Measurements from ENCODE around the gene DNAI4. TPM values are rescaled to one million over a fixed set of nuclear protein-coding genes. Genes with fewer than 3 reads are reported as not detected.

DNAI4 gene
- total RNA-seq, 4 donors from 2014 or later: 4.9 to 6.2 (median 5.5) TPM

GRCh38 chr1:66951513-66951912 is 26.9 kb upstream of the DNAI4 start:
- no peak overlapping the region for H3K27ac ChIP-seq (replicated peaks in 1 of 4)
- no peak overlapping the region for H3K4me3 ChIP-seq
- no peak for DNase-seq (ENCODE audit: extremely low spot score)
- TF ChIP-seq CTCF (IDR thresholded peaks at IDR 0.05): no peak
- TF ChIP-seq POLR2AphosphoS5 (IDR thresholded peaks at IDR 0.05): no peak
- no peak for TF ChIP-seq EP300 (IDR thresholded peaks at IDR 0.05)
- no peak for TF ChIP-seq POLR2A (IDR thresholded peaks at IDR 0.05; ENCODE audit: low read depth)
- no peaks in the 10 kb centered on the region for H3K27me3 ChIP-seq
- no peaks in the 10 kb centered on the region for H3K9me3 ChIP-seq
- peaks cover 7 to 26% (median 19%) of the 10 kb centered on the region in 4 donors for H3K4me1 ChIP-seq
- H3K36me3 ChIP-seq: peaks cover 14 to 74% (median 46%) of the 10 kb centered on the region in 4 donors
- intact Hi-C loops (cut with DNase I): no loop called here
- 97% methylated on average over 6 of the region's 6 CpGs for WGBS

GRCh38 chr1:66947267-66947666 is 22.6 kb upstream of the DNAI4 start:
- no peak for DNase-seq (ENCODE audit: extremely low spot score)
- Histone ChIP-seq H3K27me3 (no peaks in the 10 kb centered on the region), H3K9me3 (no peaks in the 10 kb centered on the region), H3K4me1 (peaks cover 18 to 53% (median 51%) of the 10 kb centered on the region in 4 donors), H3K27ac (replicated peaks in 1 of 4) (no peak overlapping the region), H3K36me3 (peaks cover 11 to 60% (median 34%) of the 10 kb centered on the region in 4 donors), H3K4me3 (no peak overlapping the region)
- intact Hi-C loops (cut with DNase I): no loop called here
- TF ChIP-seq POLR2A (IDR thresholded peaks at IDR 0.05; ENCODE audit: low read depth): no peak
- WGBS: 86% methylated on average over 1 of the region's 1 CpG

- intact Hi-C loops (cut with DNase I): no loop called here
- Histone ChIP-seq H3K27ac (replicated peaks in 1 of 4) (peak overlapping the region; percentile 15 to 71 (median 62)), H3K9me3 (no peaks in the 10 kb centered on the region), H3K4me1 (peaks cover 24 to 72% (median 63%) of the 10 kb centered on the region in 4 donors), H3K27me3 (no peaks in the 10 kb centered on the region), H3K36me3 (peaks cover 0 to 42% (median 21%) of the 10 kb centered on the region in 4 donors), H3K4me3 (no peak overlapping the region)
- TF ChIP-seq EP300 (IDR thresholded peaks at IDR 0.05): no peak
- no peak for TF ChIP-seq CTCF (IDR thresholded peaks at IDR 0.05)
- TF ChIP-seq POLR2AphosphoS5 (IDR thresholded peaks at IDR 0.05): no peak
- TF ChIP-seq POLR2A (IDR thresholded peaks at IDR 0.05; ENCODE audit: low read depth): no peak
- WGBS: 88% methylated on average over 3 of the region's 3 CpGs
- DNase-seq (ENCODE audit: extremely low spot score): no peak
Observed at GRCh38 chr1:66945316-66945715, 20.7 kb upstream of the DNAI4 start.

- H3K36me3 ChIP-seq: peaks cover 0 to 39% (median 19%) of the 10 kb centered on the region in 4 donors
- peak overlapping the region; percentile 53 to 71 (median 66) for H3K27ac ChIP-seq (replicated peaks in 1 of 4)
- intact Hi-C loops (cut with DNase I): no loop called here
- no peaks in the 10 kb centered on the region for H3K27me3 ChIP-seq
- DNase-seq (ENCODE audit: extremely low spot score): no peak
- TF ChIP-seq POLR2AphosphoS5 (IDR thresholded peaks at IDR 0.05) (peak; percentile 31 to 35), POLR2A (IDR thresholded peaks at IDR 0.05; ENCODE audit: low read depth) (no peak), CTCF (IDR thresholded peaks at IDR 0.05) (no peak)
- no peaks in the 10 kb centered on the region for H3K9me3 ChIP-seq
- no peak overlapping the region for H3K4me3 ChIP-seq
- peaks cover 24 to 76% (median 67%) of the 10 kb centered on the region in 4 donors for H3K4me1 ChIP-seq
- WGBS: 83% methylated on average over 7 of the region's 7 CpGs
Observed at GRCh38 chr1:66944330-66945274, 19.9 kb upstream of the DNAI4 start.

GRCh38 chr1:66943361-66943969 is 18.8 kb upstream of the DNAI4 start:
- intact Hi-C loops (cut with DNase I): no loop called here
- TF ChIP-seq POLR2AphosphoS5 (IDR thresholded peaks at IDR 0.05) (no peak), POLR2A (IDR thresholded peaks at IDR 0.05; ENCODE audit: low read depth) (no peak), CTCF (IDR thresholded peaks at IDR 0.05) (no peak), EP300 (IDR thresholded peaks at IDR 0.05) (no peak)
- H3K9me3 ChIP-seq: no peaks in the 10 kb centered on the region
- H3K4me1 ChIP-seq: peaks cover 20 to 78% (median 65%) of the 10 kb centered on the region in 4 donors
- H3K36me3 ChIP-seq: peaks cover 0 to 32% (median 19%) of the 10 kb centered on the region in 4 donors
- H3K4me3 ChIP-seq: no peak overlapping the region
- peak overlapping the region in 3 of 4 donors; percentile 53 to 71 (median 71) for H3K27ac ChIP-seq (replicated peaks in 1 of 4)
- WGBS: 76% methylated on average over 5 of the region's 5 CpGs
- H3K27me3 ChIP-seq: no peaks in the 10 kb centered on the region
- no peak for DNase-seq (ENCODE audit: extremely low spot score)
